ENCODE data around the gene ATF7. TPM values are rescaled to one million over a fixed set of nuclear protein-coding genes. Genes with fewer than 3 reads are reported as not detected.

ATF7 gene
- total and polyA plus RNA-seq, 2 of the 4 experiments (the other 2 are of a cell fraction): 7.0 to 16.3 TPM

DNA sequence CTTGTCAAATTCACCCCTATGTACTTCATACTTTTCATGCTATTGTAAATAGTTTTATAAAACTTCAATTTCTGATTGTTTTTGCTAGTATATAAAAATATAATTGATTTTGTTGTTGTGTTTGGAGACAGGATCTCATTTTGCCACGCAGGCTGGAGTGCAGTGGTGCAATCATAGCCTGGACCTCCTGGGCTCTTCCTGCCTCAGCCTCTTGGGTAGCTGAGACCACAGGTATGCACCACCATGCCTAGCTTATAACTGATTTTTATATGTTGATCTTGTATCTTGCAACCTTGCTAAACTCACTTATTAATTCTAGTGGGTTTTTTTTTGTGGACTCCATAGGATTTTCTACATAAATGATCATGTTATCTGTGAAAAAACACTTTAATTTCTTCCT, 26.2 kb upstream of the ATF7 start:
- no peak overlapping the region for H3K18ac ChIP-seq (ENCODE audit: low read depth, low read length)
- H3K14ac ChIP-seq (replicated peaks; ENCODE audit: low read depth, low read length): no peak overlapping the region
- no peak overlapping the region for H3K4ac ChIP-seq (ENCODE audit: low read depth, low read length)
- H2AK9ac ChIP-seq (replicated peaks; ENCODE audit: low read depth, low read length, poor library complexity): no peak overlapping the region
- TF ChIP-seq POLR2A (IDR thresholded peaks at IDR 0.05; ENCODE audit: low read depth, low read length) (no peak), MAFK (IDR thresholded peaks at IDR 0.05; ENCODE audit: low read depth, low read length) (no peak), CEBPB (IDR thresholded peaks at IDR 0.05; ENCODE audit: low read depth, low read length) (peak; percentile 73), RFX5 (IDR thresholded peaks at IDR 0.05; ENCODE audit: low read depth, low read length) (no peak), FOS (IDR thresholded peaks at IDR 0.05; ENCODE audit: low read depth, low read length) (no peak), CHD1 (IDR thresholded peaks at IDR 0.05; ENCODE audit: low read depth, low read length) (no peak), ELK1 (IDR thresholded peaks at IDR 0.05; ENCODE audit: borderline replicate concordance, low read depth, low read length) (no peak)
- BruUV-seq (replicated peaks): no TSS peak
- ATAC-seq (ENCODE audit: low read depth) (peak; percentile 54; the same call in 1 of the 2 replicates), DNase-seq (peak; percentile 52)
- ChIA-PET CTCF (interaction anchor here (0.7 kb wide), 1 partner anchor 10 kb away, joined by 3 read pairs; no protein-coding TSS in a partner anchor), POLR2A (ENCODE audit: unreplicated experiment) (no interaction called here)
- peaks cover 1% of the 10 kb centered on the region; the same call in 1 of the 2 replicates for H3K4me1 ChIP-seq (ENCODE audit: control insufficient read depth, insufficient read depth, low read length)
- H3K79me1 ChIP-seq (ENCODE audit: low read depth in 1 of 2, low read length in 2 of 2): no peaks in the 10 kb centered on the region
- intact Hi-C loops (cut with micrococcal nuclease): no loop called here
- H4K91ac ChIP-seq (ENCODE audit: insufficient read depth, low read depth, low read length): no peak overlapping the region
- no peak overlapping the region for H3K27ac ChIP-seq (ENCODE audit: insufficient read depth, low read length)
- H2BK120ac ChIP-seq (ENCODE audit: low read depth, low read length): no peak overlapping the region
- H3K56ac ChIP-seq (ENCODE audit: extremely low read depth, insufficient read depth, low read length): no peak overlapping the region
- no peaks in the 10 kb centered on the region for H3K36me3 ChIP-seq (ENCODE audit: control insufficient read depth, insufficient read depth, low read length)
- no peak overlapping the region for H2BK15ac ChIP-seq (ENCODE audit: low read depth, low read length)
- H4K8ac ChIP-seq (ENCODE audit: low read depth in 2 of 2, low read length in 2 of 2): no peak overlapping the region
- no peak overlapping the region for H3K4me2 ChIP-seq (ENCODE audit: low read depth, low read length)
- dilution Hi-C loops (cut with HindIII; ENCODE audit: low sequenced_read_pairs, unreplicated experiment): no loop called here
- H3K4me3 ChIP-seq (ENCODE audit: insufficient read depth, low read depth, low read length): no peak overlapping the region
- no peak overlapping the region for H3K23ac ChIP-seq (ENCODE audit: low read depth, low read length)
- no peak overlapping the region for H3K9ac ChIP-seq (ENCODE audit: low read depth, low read length)
- no peaks in the 10 kb centered on the region; the same call in 1 of the 2 replicates for H3K27me3 ChIP-seq (ENCODE audit: control insufficient read depth, insufficient read depth, low read length)
- no peaks in the 10 kb centered on the region for H3K9me1 ChIP-seq (ENCODE audit: insufficient read depth, low read length)
- H3K9me3 ChIP-seq (ENCODE audit: control insufficient read depth, insufficient read depth, low read length): no peaks in the 10 kb centered on the region
- in situ Hi-C loops (cut with MboI; ENCODE audit: low sequenced_read_pairs): no loop called here
- H4K20me1 ChIP-seq (ENCODE audit: insufficient read depth, low read length): no peaks in the 10 kb centered on the region
- no peak overlapping the region for H2AFZ ChIP-seq (replicated peaks; ENCODE audit: low read length, poor library complexity)
- H2AK5ac ChIP-seq (ENCODE audit: low read depth, low read length): no peak overlapping the region
- no peak overlapping the region for H2BK5ac ChIP-seq (ENCODE audit: low read depth, low read length, poor library complexity, severe bottlenecking)
- H2BK20ac ChIP-seq (ENCODE audit: low read depth, low read length): no peak overlapping the region
- WGBS, 2 experiments (ENCODE audit: extremely low coverage in 2 of 2, insufficient read length in 1 of 2): no CpG with 5 or more reads among the region's 1 CpG
- H4K5ac ChIP-seq (ENCODE audit: low read depth, low read length): no peak overlapping the region

All from IMR-90 (cell line).